Stimulated activated naive CD8-positive, alpha-beta T cell treated with anti-CD3 and anti-CD28 coated beads, Interleukin-15, Interleukin-2, amounts not matched to agents 100 U/mL and 50 U/mL, for 24 hours (primary cell): ENCODE measurements around the gene RBM19.
A peak's percentile ranks its signal among the peaks of the same experiment; 100 is the strongest.

Experiments used
- ATAC-seq: fragments of 150-1000 bp; cut with Tn5 transposase; one replicate; pipeline ENCODE4 v1.10.0; 2021
- DNase-seq: peaks from one replicate; pipeline ENCODE4 v3.0.0; 2021

The RBM19 gene

DNA sequence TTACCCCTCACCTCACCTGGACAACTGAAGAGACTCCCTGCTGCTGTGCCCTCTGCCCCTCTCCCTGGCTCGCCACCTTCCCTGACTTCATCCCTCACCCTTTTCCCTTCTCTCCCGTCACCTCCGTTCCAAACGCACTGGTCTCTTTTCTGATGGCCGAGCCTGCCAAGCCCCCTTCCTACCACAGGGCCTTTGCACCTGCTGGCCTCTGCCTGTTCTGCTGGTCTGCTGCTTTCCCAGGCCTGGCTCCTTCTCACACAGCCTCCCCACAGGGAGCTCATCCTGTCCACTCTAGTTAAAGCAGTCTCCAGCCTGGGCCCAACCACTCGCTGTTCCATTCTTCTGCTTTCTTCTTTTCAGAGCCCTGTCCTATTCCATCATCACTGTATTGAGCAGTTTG, 34.6 kb downstream of the RBM19 start:
- ATAC-seq (no peak), DNase-seq (no peak)

DNA sequence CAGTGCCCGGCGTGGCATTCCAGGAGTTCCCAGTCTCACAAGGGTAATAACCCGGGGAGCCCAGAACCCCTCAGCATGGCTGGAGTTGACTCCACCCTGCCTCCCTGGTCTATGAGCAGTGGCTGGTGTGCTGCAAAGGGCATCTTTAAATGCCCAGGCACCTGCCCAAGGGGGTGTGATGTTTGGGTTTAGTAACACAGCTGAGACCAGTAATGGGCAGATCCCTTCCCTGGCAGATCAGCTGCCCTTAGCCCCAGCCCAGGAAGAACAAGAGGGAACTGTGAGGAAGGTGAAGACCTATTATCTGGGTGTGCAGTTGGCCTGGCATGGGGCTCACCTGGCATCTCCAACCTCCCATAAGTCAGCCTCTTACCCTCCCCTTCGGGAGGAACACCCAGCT, 35.9 kb downstream of the RBM19 start:
- ATAC-seq (no peak), DNase-seq (no peak)

DNA sequence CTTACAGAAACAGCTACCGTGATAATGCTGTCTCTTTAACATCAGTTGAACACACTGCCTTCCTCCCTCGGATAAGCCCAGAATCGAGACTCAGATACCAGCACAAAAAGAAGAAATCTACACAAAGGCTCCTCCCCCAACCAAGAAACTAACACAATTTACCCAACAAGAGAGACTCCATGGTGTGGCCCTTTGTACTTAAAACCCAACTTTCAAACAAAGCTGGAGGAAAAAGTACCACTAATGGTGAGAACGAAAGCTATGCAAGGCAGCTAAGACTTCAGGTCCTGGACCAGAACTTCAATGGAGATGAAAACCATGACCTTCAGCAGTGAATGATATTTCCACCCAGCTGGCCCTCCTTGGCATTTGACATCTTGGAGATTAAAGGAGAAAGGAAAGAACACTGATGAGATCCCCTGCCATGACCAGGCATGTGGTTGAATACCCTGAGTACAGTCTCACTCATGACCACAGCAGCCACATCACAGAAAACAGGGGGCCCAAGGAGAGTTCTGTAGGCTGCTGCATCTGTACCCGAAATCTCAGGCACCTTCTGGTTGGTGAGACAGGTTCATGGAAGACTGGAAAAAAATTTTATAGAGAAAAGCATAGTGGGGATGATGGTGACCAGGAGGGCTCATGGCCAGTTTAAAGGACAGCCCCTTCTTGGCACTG, 36.7 kb downstream of the RBM19 start:
- ATAC-seq: peak; percentile 88
- peak; percentile 50 for DNase-seq

DNA sequence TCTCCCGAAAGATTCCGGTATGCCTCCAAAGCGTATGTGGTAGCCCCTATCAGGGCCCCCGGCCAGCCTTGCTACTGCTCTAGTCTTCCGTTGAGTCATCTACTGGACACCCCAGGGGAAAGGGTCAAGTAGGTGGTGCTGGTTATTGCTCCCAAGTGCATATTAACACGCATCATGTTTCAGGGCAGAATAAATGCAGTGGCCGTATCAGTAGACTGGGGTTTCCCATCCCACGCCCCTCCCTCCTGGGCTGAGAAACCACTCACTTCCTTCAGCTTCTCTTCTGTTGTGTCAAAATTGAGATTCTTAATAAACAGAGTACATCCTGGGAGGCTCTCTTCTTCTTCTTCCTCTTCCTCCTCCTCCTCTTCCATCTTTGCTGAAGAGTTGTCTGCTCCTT, 39.3 kb downstream of the RBM19 start:
- DNase-seq: no peak
- ATAC-seq: no peak

DNA sequence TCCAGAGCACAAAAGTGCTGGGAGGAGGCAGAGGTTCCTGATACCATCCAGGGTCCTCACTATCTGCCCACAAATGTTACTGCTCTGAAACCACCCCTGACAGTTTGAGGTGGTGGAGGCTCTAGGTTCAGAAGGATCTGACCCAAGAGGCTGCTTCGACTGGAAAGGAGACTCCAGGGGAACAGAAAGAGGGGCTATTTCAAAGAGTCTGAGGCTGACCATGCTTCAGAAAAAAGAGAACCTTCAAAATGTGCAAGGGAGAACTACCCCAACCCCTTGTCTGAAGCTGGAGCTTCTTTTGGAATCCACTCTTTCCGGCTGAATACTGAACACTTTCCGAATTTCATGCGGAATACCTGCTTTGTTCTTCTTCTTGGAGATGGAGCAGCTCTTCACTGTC, 41.8 kb downstream of the RBM19 start:
- ATAC-seq (no peak), DNase-seq (no peak)

DNA sequence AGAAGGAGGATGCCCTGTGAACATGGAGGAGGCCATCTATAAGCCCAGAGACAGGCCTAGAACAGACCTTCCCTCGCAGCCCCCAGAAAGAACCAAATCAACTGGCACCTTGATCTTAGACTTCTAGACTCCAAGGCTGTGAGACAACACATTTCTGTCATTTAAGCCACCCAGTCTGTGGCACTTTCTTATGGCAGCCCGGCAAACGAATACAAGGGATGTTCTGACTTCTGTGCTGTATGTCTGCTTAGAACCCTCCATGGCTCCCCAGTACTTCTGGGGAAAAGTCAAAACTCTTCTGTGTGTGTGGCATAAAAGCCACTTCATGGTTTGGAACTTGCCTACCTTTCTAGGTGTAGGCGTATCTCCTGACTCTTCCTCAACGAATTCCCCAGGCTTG, 42.9 kb downstream of the RBM19 start:
- ATAC-seq (no peak), DNase-seq (no peak)

DNA sequence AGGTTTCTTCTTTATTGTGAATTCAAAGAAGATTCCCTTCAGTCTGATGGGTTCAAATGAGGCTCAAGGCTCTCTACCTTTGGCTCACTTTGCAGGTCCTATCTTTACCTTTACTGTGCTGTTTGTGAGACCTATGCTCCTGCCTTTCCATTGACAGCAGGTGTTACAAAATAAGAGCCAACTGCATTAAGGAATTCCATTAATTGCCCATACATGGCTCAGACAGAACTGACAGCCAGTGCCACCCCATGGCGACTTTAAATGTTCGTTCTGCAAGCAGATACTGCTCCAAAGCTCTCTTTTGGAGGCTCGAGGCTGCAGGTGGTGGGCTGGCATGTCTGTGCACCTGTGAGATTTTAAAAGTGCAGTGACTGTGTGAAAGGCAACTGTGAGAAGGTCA, 44.7 kb downstream of the RBM19 start:
- no peak for DNase-seq
- no peak for ATAC-seq

DNA sequence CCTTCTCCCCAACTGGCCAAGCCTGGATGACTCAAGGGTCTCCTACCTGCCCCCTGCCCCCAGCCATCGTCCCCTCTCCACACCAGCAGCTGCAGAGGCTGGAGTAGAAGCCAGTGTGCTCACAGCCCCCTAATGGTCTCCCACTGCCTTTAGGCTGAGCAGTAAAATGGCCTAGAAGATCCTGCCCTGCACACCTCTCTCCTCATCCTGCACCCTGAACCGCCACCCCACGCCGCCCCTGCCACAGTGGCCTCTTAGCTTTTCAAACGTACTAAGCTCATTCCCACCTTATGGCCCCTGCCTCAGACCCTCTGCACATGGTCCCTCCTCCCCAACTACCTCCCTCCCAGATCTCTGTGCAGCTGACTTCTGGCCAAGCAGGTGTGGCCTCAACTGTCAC, 46.3 kb downstream of the RBM19 start:
- DNase-seq (no peak), ATAC-seq (no peak)

DNA sequence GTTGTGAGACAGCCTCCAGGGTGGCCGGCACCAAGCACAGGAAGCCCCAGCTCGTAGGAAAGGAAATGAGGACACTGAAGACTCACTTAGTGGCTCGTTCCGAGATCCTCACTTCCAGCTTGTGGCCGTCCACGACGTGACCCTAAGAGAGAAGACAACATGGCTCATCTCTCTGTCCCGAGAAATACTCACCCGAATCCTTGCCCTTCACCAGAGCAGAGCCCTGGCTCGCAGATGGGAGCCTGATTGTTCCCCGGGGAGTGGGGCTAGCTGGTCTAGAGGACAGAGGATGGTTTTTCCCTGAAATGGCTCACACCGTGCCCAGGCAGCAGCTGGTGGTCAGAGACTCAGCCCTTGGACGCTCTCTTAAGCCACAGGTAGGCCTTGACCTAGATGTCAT, 47.8 kb downstream of the RBM19 start:
- DNase-seq: no peak
- no peak for ATAC-seq

DNA sequence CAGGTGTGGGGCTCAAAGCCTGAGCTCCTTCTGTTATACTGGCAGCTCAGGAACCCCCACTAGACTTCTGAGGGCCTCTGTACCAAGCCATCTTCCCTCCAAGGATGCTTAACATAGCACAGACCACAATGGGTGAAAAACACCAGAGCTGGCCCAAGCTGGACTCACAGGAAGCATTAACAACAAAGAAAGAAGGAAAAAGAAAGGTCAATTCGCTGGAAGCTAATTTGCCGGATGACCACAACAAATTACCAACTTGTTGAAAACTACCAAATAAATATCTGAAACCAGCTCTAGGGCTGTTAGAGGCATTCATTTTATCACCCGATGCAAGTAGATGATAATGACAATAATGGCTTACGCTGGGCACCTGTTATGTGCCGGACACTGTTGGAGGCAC, 48.7 kb downstream of the RBM19 start:
- no peak for DNase-seq
- ATAC-seq: no peak

DNA sequence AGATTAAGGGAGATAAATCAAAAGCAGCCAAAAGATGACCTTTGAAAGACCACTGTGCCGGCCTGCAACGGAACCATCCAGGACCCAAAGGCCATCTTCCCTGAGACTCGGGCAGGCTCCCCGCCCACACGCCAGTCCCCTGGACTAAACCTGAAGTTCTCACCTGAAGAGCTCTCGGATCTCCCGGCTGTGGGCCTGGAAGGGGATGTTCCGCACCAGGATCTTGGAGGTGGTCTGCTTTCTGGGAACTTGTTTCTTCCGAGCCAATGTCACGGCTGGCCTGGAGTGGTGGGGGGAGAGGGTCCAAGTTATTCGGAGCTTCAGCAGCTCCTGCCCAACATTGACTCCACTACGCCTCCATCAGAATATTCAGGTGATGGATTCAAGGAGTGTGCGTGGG, 51.3 kb downstream of the RBM19 start:
- ATAC-seq: no peak
- DNase-seq: no peak

DNA sequence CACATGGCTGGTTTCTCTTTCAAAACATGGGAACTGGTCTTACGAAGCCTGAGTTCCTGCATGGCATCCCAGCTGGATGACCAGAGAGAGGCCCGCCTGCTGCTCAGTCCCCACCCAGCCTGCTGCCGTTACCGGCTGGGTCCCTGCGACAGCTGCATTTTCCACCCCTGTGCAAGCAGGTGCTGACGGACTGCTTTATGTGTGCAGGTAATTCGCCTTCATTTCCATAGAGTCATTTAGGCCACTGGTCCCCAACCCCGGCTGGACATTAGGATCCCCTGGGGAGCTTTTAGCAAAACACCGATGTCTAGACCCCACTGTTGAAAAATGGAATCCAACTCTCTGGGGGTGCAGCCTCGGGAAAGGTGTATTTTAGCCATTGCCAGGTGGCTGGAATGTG, 51.9 kb downstream of the RBM19 start:
- DNase-seq: no peak
- ATAC-seq: no peak

DNA sequence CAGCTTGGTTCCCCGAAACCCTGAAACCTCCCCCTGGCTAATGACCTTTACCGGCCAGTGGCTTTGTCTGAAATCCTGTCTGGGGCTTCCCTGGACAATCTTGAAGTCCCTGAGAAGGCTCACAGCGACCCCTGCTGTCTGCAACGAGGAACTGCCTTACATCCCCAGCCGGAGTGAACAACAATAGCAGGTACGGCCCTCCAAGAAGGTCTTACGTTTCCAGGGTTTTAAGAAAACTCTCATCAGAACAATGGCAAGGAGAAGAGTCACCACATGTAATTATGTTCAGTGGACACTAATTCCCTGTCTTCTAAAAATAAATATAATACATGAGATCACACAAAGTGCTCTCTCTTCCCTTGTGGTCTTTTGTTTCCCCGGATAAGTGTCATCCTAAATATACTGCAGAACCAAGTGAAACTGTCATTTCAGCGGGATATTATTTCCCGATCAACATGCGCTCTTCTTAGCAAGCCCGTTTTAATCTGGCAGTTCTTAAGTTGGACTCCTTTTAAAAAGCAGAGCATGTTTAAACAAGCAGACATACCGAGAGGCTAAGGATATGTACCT, 53.3 kb downstream of the RBM19 start:
- ATAC-seq (no peak), DNase-seq (peak; percentile 57)

DNA sequence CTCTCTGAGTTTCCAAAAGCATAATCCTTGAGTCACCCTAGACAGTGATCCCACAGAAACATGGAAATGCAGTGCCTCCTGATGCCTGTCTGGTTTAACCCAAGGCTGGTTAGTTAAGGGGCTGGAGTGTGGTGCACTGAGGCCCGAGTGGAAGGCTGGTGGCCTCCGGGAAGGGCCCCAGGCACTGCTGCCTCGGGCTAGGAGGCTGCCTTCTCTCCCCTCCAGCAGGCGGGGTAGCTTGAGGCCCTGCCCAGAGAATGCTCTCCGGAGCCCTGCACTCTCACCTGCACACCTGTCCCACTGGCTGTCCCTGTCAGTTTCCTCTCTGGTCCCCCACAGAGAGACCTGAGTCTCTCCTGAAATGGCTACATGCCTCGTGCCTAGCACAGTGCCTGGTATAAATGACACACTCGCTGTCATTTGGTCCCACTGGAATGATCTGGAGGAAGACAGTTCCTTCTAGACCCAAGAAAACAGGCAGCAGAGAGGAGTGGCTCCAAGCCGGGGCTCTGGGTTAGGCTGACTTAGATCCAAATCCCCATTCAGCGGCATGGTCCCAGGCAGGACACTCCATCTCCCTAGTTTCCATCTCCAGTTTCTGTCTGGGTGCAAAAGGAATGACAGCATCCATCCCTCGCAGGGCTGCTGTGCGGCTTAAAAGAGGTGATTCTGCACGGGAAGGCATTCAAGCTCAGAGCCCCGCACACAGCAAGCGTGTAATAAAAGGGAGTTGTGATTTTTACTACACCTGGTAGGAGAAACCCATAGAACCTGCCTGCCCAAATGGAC, 54.0 kb downstream of the RBM19 start:
- DNase-seq: no peak
- no peak for ATAC-seq

DNA sequence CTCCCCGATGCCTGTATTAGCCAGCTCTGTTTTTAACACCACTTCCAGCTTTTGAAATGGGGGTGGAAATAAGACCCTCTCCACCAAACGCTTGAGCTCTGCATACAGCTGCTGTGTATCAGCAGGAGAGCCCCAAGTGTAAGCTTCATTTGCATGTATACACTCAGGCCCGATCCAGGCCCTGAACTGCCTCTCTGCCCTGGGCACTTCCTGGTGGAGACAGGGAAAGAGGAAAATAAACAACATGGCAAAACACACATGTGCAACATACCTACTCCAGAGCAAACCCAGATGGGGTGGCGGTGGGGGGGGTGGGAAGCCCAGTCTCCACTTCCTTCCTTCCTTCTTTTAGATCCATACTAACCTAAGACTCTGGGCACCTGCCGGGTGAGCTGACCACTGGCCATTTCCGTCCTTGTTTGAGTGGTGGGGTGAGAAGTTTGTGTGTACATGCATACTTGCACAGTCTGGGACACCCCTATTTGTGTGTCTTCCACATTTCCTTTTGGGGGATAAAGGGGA, 55.3 kb downstream of the RBM19 start:
- ATAC-seq (no peak), DNase-seq (no peak)

DNA sequence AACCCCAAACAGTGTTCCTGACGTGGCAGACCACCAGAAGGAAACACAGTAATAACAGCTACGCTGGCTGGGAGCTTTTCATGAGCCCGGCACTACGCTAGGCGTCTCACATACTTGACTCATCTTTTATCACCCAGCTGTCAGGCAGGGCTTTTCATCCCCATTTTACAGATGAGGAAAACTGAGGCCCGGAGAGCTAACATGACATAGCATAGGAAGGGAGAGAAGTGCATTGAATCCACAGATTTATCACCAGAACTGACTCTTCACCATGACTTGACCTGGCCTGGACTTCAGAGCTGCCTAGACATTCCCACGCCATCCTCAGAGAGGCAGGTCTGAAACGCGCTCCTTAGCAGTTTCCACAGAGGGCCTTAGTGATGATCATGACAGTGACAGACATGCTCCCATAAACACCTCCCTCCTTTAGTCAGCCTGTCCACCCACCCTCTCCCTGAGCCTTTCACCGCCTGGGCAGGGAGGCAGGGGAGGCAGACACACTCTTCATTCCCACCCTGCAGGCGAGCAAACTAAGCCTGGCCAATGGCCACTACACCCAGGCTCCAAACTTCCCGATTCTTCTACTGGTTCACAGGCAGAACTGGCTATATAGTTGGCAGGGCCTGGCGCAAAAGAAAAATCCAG, 56.2 kb downstream of the RBM19 start:
- DNase-seq: no peak

DNA sequence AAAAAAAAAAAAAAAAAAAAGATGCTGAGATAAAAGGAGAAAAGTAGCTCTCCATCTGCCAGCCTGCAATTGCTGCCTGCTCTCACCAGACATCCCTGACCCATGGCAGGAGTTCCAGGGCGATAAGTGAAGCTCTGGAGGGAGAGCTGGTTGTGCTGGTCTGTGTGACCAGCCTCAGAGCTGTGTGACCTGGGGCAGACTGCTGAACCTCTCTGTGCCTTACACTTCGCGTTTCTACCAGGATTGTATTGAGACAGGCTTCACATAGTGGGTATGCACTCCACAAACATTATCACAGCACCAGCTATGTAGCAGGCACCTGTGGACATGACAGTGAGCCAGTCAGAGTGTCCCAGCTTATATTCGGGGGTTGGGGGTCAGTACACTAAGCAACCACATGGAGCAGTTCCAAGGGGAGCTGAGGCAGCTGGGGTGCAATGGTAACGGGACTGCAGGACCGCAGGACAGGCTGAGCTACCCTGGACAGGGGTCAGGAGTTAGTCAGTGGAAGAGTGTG, 57.5 kb downstream of the RBM19 start:
- ATAC-seq: no peak
- no peak for DNase-seq

More for the DNA sequence above, 56.2 kb downstream of the RBM19 start:
- ATAC-seq: no peak

DNA sequence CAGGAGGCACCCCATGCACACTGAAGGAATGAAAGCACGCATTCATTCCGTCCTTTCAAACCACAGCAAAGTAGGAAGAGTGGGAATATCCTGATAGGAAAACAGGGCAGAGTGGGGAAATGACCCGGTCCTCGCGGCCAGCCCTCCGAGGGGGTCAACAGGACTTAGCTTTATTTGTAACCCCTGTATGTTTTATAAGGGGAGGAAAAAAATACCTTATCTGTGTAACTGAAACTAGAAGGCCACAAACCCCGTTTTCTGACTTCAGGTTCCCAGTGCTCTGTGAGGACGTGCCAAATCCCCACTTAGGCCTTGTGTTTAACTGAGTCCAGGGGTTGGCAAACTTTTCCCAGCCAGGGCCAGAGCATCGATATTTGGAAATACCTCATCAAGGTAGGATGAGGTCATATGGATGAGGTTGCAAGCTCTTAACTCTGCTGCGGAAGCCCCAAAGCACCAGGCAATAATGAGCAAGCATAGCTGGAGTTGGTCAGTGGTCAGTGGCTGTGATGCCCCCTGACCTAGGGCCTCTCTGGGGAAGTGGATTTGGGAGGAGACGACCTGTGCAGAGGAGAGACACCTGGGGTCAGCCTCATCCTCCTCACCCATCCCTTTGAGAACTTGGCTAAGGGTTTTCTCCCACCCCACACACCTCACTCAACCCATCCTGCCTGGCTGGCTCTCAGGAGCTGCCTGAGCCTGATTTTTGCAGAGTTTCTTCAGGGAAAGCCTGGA, 58.5 kb downstream of the RBM19 start:
- no peak for DNase-seq
- no peak for ATAC-seq

DNA sequence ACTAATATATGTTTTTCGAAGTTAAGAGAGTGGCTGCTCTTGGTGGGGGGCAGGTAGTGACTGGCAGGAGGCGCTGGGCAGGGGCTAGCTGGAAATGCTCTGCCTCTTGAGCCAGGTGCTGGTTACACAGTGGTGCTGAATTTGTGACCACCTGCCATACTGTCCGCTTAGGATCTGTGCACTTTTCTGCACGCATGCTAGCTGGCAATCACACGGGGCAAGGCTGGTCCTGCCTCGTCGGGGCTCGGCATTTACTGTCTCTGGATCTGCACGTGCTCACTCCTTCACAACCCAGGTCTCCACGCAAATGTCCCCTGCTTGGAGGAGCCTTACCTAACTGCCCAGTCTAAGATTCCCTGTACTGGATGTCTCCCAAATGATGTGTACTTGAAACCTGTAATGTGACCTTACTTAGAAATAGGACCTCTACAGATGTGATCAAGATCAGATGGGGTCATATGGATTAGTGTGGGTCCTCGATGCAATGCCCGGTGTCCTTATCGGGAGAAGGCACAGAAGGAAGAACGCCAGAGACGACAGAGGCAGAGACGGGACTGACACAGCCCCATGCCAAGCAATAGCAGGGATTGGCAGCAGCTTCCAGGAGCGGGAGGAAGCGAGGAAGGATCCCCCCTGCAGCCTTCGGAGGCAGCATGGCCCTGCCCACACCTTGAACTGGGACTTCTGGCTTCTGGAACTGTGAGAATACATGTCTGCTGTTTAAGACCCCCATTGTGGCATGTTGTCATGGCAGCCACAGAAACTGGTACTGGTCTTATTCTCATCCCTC, 59.5 kb downstream of the RBM19 start:
- ATAC-seq (no peak), DNase-seq (no peak)

DNA sequence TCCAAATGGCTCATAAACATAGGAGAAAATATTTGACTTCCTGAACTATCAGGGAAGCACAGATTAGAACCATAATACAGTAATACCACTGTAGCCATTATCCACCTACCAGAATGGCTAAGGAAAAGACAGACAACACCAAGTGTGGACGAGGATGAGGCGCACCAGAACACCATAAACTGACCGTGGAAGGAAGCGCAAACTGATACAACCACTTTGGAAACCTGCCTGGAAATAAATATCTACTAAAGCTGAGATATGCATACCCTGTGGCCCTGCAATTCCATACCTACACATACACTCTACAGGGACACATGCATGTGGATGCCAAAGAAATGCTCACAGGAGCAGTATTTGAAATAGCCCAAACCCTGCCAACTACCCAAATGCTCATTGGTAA, 60.3 kb downstream of the RBM19 start:
- DNase-seq (no peak), ATAC-seq (no peak)

DNA sequence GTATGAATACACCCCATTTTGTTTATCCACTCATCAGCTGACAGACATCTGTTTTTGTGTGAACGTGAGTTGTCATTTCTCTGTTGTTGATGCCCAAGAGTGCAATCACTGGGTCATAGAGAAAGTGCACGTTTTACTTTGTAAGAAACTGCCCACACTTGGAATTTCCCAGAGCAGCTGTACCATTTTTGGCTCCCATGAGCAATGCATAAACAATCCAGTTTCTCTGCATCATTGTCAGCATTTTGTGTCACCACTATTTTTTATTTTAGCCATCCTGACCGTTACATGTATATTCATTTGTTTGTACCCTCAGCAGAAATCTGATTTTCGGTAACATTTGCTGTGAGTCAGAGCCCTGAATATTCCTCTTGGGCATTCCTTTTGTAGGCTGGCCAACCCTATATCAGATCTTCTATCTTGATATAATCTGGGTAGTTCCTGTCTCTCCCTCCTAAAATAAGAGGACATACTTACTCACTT, 62.7 kb downstream of the RBM19 start:
- no peak for ATAC-seq
- no peak for DNase-seq
